Measurements from ENCODE around the gene PMEL. TPM values are rescaled to one million over a fixed set of nuclear protein-coding genes. Genes with fewer than 3 reads are reported as not detected.

The PMEL gene
- total RNA-seq, 2 donors from 2014 or later = 3.4 to 3.8 TPM

GRCh38 chr12:55906056-55906455, 59.8 kb downstream of the PMEL start:
- no peak for TF ChIP-seq CTCF (IDR thresholded peaks at IDR 0.05)
- H3K36me3 ChIP-seq = no peaks in the 10 kb centered on the region
- no peaks in the 10 kb centered on the region for H3K4me1 ChIP-seq
- H3K9me3 ChIP-seq = no peaks in the 10 kb centered on the region
- no peak overlapping the region for H3K9ac ChIP-seq (ENCODE audit: low read depth in 2 of 2, low read length in 2 of 2)
- no peaks in the 10 kb centered on the region for H3K27me3 ChIP-seq
- H3K27ac ChIP-seq = no peak overlapping the region
- intact Hi-C loops (cut with DNase I) = no loop called here
- DNase-seq = no peak
- no peak overlapping the region for H3K4me3 ChIP-seq

Other genes starting within 250 kb of the PMEL start
- 100 to 1,000 TPM; 214 to 242 TPM for gene BLOC1S1, start 250.0 kb downstream of the PMEL start, total RNA-seq
- 10 to 100 TPM; 22.6 to 29.6 TPM for gene RDH5, start 245.6 kb downstream of the PMEL start, total RNA-seq
- gene CD63, start 237.0 kb downstream of the PMEL start, total RNA-seq = 1,000 to 10,000 TPM in 1 of 2 donors, 100 to 1,000 TPM in 1; 707 to 1,094 TPM
- 1 to 10 TPM; 3.2 to 3.7 TPM for gene GDF11, start 222.9 kb downstream of the PMEL start, total RNA-seq
- gene SARNP, start 148.3 kb downstream of the PMEL start, total RNA-seq = 10 to 100 TPM; 52.3 to 53.0 TPM
- 10 to 100 TPM; 59.3 to 93.3 TPM for gene ORMDL2, start 148.0 kb downstream of the PMEL start, total RNA-seq
- 10 to 100 TPM; 24.6 to 24.7 TPM for gene DNAJC14, start 136.5 kb downstream of the PMEL start, total RNA-seq
- gene MMP19, start 123.1 kb downstream of the PMEL start, total RNA-seq = 1 to 10 TPM; 2.1 to 2.7 TPM
- gene PYM1, start 38.1 kb downstream of the PMEL start, total RNA-seq = 10 to 100 TPM; 44.0 to 49.3 TPM
- gene DGKA, start 34.9 kb downstream of the PMEL start, total RNA-seq = 10 to 100 TPM; 80.2 to 91.2 TPM
- 10 to 100 TPM; 20.9 to 48.9 TPM for gene CDK2, start 788 bp upstream of the PMEL start, total RNA-seq
- gene RAB5B, start 8.0 kb upstream of the PMEL start, total RNA-seq = 100 to 1,000 TPM; 112 to 178 TPM
- 10 to 100 TPM; 25.8 to 35.8 TPM for gene SUOX, start 31.2 kb upstream of the PMEL start, total RNA-seq
- 1 to 10 TPM; 4.7 to 5.6 TPM for gene IKZF4, start 55.0 kb upstream of the PMEL start, total RNA-seq
- 10 to 100 TPM; 53.1 to 80.5 TPM for gene RPS26, start 75.9 kb upstream of the PMEL start, total RNA-seq
- gene ERBB3, start 114.1 kb upstream of the PMEL start, total RNA-seq = 100 to 1,000 TPM; 158 to 206 TPM
- 100 to 1,000 TPM in 1 of 2 donors, 10 to 100 TPM in 1; 69.6 to 155 TPM for gene PA2G4, start 138.5 kb upstream of the PMEL start, total RNA-seq
- 1,000 to 10,000 TPM; 3,248 to 3,669 TPM for gene RPL41, start 150.6 kb upstream of the PMEL start, total RNA-seq
- 1 to 10 TPM; 3.5 to 6.1 TPM for gene ZC3H10, start 152.2 kb upstream of the PMEL start, total RNA-seq
- 10 to 100 TPM; 63.9 to 72.8 TPM for gene ESYT1, start 162.2 kb upstream of the PMEL start, total RNA-seq
- 10 to 100 TPM; 18.6 to 19.1 TPM for gene MYL6B, start 186.5 kb upstream of the PMEL start, total RNA-seq
- 1,000 to 10,000 TPM; 1,641 to 1,922 TPM for gene MYL6, start 192.3 kb upstream of the PMEL start, total RNA-seq
- gene SMARCC2, start 223.4 kb upstream of the PMEL start, total RNA-seq = 10 to 100 TPM; 80.1 to 84.2 TPM

Measured in colonic mucosa (tissue), 4 donors.